Colonic mucosa (tissue), 4 donors: Measurements from ENCODE around the gene THSD4. TPM values are rescaled to one million over a fixed set of nuclear protein-coding genes. Genes with fewer than 3 reads are reported as not detected.

Experiments used
- DNase-seq: peaks from one replicate; pipeline ENCODE4 v3.0.0-alpha.2; 2020
- H3K27ac ChIP-seq: fragments of 200-600 bp; one replicate; pipeline ENCODE4 v1.8.0; 2021
- H3K27me3 ChIP-seq: fragments of 200-600 bp; one replicate; pipeline ENCODE4 v1.8.0; 2021
- H3K36me3 ChIP-seq: fragments of 200-600 bp; one replicate; pipeline ENCODE4 v1.8.0; 2021
- H3K4me1 ChIP-seq: fragments of 200-600 bp; one replicate; pipeline ENCODE4 v1.8.0; 2021; ENCODE audit warnings: mild to moderate bottlenecking
- H3K4me3 ChIP-seq: fragments of 200-600 bp; one replicate; pipeline ENCODE4 v1.8.0; 2021
- H3K9ac ChIP-seq, 2 donors: one replicate each; pipeline ENCODE4 v1.7.0; 2013; ENCODE audit warnings: control low read depth in 2 of 2, low read depth in 2 of 2, low read length in 2 of 2
- H3K9me3 ChIP-seq: fragments of 200-600 bp; one replicate; pipeline ENCODE4 v1.8.0; 2021
- intact Hi-C: fragments of 100-400 bp; cut with DNase I; formaldehyde crosslinking; loops from one replicate; pipeline ENCODE4 v1.14.1; 2022
- total RNA-seq, 2 donors: library from RNA; stranded (reverse); fragmentation: NEBNext Ultra II Directional in 1 of 2; extraction: Animal tissue kit (Norgen Biotek cat#: 25700) in 1 of 2; gene quantifications; one replicate each; pipeline ENCODE4 v1.2.1, GENCODE V29; 2021
- TF ChIP-seq, protein P1 (sequence below): fragments of 200-600 bp; IDR thresholded peaks from one replicate; pipeline ENCODE4 v1.8.0; 2022; ENCODE audit warnings: antibody characterized with exemption, mild to moderate bottlenecking
- donor health status: healthy.
- donor health status: DM: no; HTN: no; CAD: no.
- donor health status: DM: no; HTN: no; CAD: no.

THSD4 gene
- total RNA-seq, 2 donors from 2014 or later: 18.8 to 23.5 TPM

DNA sequence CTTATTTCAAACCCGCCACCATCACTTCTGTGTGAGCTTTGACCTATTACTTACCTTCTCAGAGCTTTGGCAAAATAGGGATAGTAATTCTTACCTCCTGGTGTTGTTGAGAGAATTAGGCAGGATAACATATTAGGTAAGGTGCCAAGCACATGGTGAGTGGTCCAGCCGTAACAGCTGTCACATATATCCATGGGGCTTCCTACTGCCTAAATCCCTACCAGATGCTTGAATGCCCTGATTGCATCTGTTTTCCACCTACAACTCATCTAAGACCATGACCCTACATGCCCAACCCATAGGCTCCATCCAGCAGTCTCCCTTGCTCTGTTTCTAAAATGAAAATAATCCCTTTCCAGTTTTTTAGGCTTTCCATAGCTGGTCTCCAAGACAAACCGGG is 532.8 kb downstream of the THSD4 start:
- intact Hi-C loops: no loop called here
- no peak for DNase-seq
- Histone ChIP-seq H3K9me3 (no peaks in the 10 kb centered on the region), H3K4me3 (no peak overlapping the region), H3K27me3 (no peaks in the 10 kb centered on the region), H3K36me3 (no peaks in the 10 kb centered on the region), H3K4me1 (no peaks in the 10 kb centered on the region), H3K9ac (no peak overlapping the region), H3K27ac (no peak overlapping the region)
- TF ChIP-seq, protein P1, sequence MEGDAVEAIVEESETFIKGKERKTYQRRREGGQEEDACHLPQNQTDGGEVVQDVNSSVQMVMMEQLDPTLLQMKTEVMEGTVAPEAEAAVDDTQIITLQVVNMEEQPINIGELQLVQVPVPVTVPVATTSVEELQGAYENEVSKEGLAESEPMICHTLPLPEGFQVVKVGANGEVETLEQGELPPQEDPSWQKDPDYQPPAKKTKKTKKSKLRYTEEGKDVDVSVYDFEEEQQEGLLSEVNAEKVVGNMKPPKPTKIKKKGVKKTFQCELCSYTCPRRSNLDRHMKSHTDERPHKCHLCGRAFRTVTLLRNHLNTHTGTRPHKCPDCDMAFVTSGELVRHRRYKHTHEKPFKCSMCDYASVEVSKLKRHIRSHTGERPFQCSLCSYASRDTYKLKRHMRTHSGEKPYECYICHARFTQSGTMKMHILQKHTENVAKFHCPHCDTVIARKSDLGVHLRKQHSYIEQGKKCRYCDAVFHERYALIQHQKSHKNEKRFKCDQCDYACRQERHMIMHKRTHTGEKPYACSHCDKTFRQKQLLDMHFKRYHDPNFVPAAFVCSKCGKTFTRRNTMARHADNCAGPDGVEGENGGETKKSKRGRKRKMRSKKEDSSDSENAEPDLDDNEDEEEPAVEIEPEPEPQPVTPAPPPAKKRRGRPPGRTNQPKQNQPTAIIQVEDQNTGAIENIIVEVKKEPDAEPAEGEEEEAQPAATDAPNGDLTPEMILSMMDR: no peak

DNA sequence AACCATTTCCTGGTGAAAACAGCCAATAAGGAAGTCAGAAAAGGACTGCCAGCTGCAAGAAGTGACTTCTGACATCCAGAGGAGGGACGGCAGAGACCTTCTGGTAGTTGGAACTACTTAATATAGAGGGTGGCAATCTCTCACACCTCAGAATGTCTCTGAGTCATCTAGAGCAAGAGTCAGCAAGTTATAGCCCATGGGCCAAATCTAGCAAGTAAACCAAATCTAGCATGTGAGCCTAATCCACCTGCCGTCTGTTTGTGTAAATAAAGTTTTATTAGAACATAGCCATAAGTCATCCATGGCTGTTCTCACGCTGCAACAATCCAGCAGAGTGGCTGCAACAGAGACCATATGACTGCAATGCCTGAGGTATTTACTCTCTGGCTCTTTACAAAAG is 534.6 kb downstream of the THSD4 start:
- no peak overlapping the region for H3K4me3 ChIP-seq

DNA sequence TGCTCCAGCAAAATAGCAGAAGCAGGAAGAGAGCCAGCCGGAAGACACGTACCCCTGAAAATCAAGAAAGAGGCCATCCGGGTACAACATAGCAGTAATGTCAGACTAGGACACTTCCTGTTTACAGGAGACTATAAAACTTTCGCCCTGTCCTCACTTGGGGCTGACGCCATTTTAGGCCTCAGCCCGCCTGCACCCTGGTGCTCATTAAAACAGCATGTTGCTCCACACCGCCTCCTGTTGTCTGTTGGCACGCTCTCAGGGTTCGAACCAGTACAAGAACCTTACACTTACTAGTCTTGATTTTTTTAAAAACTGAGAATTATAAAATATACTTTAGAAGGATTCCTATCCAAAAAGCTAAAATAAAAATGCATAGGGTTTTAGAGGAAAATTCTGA is 535.3 kb downstream of the THSD4 start:
- DNase-seq: no peak
- Histone ChIP-seq H3K4me3 (no peak overlapping the region), H3K9ac (no peak overlapping the region), H3K27ac (no peak overlapping the region), H3K27me3 (no peaks in the 10 kb centered on the region), H3K9me3 (no peaks in the 10 kb centered on the region), H3K36me3 (no peaks in the 10 kb centered on the region), H3K4me1 (no peaks in the 10 kb centered on the region)
- TF ChIP-seq, protein P1: no peak
- intact Hi-C loops: loop anchor here (5.0 to 10.0 kb wide), 2 partner anchors 76 to 203 kb away; no protein-coding TSS in a partner anchor

More for the DNA sequence above, 534.6 kb downstream of the THSD4 start:
- intact Hi-C loops: loop anchor here (5.0 to 10.0 kb wide), 2 partner anchors 75 to 203 kb away; no protein-coding TSS in a partner anchor
- Histone ChIP-seq H3K27me3 (no peaks in the 10 kb centered on the region), H3K9ac (no peak overlapping the region), H3K36me3 (no peaks in the 10 kb centered on the region), H3K9me3 (no peaks in the 10 kb centered on the region), H3K4me1 (no peaks in the 10 kb centered on the region), H3K27ac (peak overlapping the region; percentile 61)
- peak; percentile 33 for DNase-seq
- TF ChIP-seq, protein P1: no peak

DNA sequence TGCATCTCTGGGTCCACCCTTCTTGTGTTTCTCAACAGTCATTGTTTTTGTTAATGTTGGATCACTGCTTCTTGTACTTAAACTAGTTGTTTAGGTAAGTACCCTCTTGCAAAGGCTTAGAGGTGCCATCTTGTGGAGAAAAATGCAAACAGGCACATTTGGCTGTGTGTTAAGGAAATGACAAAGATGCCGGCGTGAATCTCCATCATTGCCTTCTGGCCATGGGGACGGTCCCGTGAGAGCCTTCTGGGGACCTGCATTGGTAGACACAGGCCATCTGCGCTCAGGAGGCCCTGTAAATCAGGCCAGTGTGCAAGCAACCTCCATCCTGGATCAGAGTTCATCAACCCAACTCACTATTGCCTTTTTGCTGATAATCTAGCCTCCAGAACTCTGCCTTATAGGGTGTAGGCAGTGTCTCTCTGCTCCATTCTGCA is 536.5 kb downstream of the THSD4 start:
- Histone ChIP-seq H3K9me3 (no peaks in the 10 kb centered on the region), H3K9ac (no peak overlapping the region), H3K36me3 (no peaks in the 10 kb centered on the region), H3K27ac (no peak overlapping the region), H3K4me3 (no peak overlapping the region), H3K4me1 (no peaks in the 10 kb centered on the region), H3K27me3 (no peaks in the 10 kb centered on the region)
- DNase-seq: peak; percentile 37
- TF ChIP-seq, protein P1: no peak
- intact Hi-C loops: loop anchor here (5.0 to 10.0 kb wide), 2 partner anchors 77 to 204 kb away; no protein-coding TSS in a partner anchor

DNA sequence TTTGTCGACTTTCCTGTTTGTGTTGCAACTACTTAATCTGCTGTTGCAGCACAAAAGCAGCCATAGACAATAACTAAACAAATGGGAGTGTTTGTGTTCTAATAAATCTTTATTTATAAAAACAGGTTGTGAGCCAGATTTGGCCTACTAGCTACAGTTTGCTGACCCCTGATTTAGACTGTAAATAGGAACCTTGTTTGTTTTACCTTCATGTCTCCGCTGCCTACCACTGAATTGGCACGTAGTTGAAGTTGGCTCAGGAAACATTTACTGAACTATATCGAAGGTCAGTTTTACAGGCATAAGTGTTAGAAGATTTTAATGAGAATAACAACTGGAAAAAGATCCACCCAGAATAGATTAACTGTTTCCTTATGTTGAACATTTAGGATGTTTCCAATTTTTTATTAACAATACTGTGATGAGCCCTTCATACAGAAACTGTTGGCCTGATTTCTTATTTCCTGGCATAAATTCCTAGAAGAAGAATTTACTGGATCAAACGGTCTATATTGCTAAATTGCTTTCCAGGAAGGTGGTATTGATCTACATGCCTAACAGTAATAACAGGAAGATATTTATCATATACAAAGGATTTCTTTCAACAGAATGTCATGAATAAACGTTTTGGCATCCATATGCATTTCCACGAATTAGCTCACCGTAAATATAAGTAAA is 538.9 kb downstream of the THSD4 start:
- Histone ChIP-seq H3K27ac (no peak overlapping the region), H3K36me3 (no peaks in the 10 kb centered on the region), H3K4me1 (no peaks in the 10 kb centered on the region), H3K9ac (no peak overlapping the region), H3K27me3 (no peaks in the 10 kb centered on the region), H3K4me3 (no peak overlapping the region), H3K9me3 (no peaks in the 10 kb centered on the region)
- TF ChIP-seq, protein P1: no peak
- no peak for DNase-seq
- intact Hi-C loops: loop anchor here (5.0 to 10.0 kb wide), 2 partner anchors 79 to 207 kb away; no protein-coding TSS in a partner anchor
